AML-193 (cell line): ENCODE measurements around the gene ZIM2.
"Not testable (repeated sequence)": the region's sequence is repeated elsewhere in the genome, so short reads cannot be mapped to it uniquely, and the experiment has no call there.

Experiments
- DNase-seq, 2 experiments: peaks; one replicate each; lab custom pipeline; 2025; lab: John Stamatoyannopoulos, UW

The ZIM2 gene

DNA sequence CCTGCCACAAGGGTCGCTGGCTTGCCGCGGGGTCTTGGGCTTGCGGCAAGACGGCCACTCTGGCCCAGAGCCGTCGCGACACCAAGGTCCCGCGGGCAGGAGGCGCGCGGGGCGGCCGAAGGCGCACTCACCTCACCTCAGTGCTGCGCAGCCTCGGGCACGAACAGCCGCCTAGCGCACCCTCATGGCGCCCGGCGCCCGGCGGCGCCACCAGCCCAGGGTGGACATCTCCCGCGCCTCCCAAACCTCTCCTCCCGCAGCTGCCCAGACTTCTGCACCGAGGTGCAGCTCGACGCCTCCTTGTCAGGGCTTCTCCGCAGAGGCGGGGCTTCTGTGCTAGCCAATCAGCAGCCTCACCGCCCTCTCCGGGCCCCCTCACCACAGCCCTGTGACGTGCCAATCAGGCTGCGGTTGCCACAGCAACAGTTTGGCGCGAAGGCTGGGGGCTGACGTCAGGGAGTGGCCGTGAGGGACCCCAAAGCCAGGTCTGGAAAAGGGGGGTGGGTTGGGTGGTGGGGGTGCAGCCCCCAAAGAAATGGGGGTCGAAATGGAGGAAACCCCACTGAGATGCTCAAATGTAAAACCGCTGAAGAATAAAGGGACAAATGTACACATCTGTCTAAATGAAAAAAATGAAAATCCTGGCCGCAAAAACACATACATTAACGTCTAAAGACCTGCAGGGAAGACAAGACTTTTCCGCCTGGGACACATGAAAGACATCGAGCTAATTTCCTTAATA lies at the start of gene ZIM2, which contains the start of gene PEG3:
ZIM2 (minus strand) TSS at position 276 of the 742 bp plus-strand sequence. CDS start 16,449 bp downstream, outside the sequence.
PEG3 (minus strand) TSS at position 276 of the 742 bp plus-strand sequence. CDS start 16,071 bp downstream, outside the sequence.
- no peak for DNase-seq

GRCh38 chr19:56885173-56885985 lies 44.9 kb upstream of the ZIM2 start:
- no peak for DNase-seq

- DNase-seq, result no peak
Observed at GRCh38 chr19:56884441-56884840, 43.9 kb upstream of the ZIM2 start.

- no peak for DNase-seq
Observed at GRCh38 chr19:56880592-56881190, 40.2 kb upstream of the ZIM2 start.

GRCh38 chr19:56877069-56877715 lies 36.7 kb upstream of the ZIM2 start:
- DNase-seq, result no peak

DNA sequence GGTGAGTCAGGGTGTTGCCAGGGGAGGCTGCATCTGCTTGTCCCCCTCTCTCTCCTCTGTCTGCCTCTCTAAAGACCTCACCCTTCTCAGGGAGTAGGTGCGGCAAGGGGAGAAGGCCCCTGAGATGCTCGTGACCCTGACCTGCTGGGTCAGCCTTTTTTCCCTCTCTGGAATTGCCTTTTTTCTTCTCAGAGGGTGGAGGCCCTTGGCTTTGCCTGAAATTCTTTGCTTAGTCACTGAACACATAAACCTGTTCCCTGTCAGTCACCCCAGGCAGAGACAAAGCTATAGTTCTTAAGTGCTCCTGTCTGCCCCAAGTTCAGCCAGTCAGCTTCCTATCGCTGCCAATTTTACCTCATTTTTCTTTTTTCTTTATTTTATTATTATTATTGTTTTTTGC lies 35.2 kb upstream of the ZIM2 start:
- DNase-seq, result no peak

- DNase-seq, result no peak
Observed at GRCh38 chr19:56874530-56874929, 34.0 kb upstream of the ZIM2 start.

- DNase-seq, result no peak
Observed at GRCh38 chr19:56873493-56873892, 33.0 kb upstream of the ZIM2 start.

- DNase-seq, result no peak
Observed at GRCh38 chr19:56869886-56870285, 29.4 kb upstream of the ZIM2 start.

DNA sequence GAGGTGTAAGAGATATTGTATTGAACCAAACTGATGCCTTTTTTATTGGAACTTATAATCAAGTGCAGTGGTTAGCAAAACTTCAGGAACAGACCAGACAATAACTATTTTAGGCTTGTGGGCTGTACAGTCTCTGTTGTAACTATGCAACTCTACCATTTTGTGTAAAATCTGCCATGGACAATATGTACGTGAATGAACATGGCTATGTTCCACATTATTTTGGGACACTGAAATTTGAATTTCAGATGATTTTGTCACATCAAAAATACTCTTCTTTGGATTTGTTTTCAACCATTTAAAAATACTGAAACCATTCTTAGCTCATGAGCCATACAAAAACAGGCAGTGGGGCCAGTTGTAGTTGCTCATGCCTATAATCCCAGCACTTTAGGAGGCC lies 27.9 kb upstream of the ZIM2 start:
- no peak for DNase-seq

DNA sequence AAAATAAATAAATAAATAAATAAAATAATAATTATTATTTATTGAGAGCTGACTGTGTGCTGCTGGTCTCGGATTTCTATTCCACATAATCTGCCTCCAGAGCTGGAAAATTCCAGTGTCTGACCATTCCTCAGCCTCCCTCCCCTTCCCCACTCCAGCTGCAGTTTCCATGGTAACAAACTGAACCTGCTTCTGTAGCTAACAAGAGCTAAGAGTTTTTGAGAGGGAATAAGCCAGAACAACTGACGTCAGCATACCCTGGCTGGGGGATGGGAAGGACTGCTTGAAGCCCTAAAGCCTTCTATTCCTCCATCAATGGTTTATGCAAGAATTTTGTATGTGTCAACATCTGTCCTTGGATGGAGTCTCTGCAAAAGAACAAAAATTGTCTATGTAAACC lies 26.0 kb upstream of the ZIM2 start:
- DNase-seq, result no peak

- DNase-seq, result no peak
Observed at GRCh38 chr19:56864443-56865125, 24.1 kb upstream of the ZIM2 start.

DNA sequence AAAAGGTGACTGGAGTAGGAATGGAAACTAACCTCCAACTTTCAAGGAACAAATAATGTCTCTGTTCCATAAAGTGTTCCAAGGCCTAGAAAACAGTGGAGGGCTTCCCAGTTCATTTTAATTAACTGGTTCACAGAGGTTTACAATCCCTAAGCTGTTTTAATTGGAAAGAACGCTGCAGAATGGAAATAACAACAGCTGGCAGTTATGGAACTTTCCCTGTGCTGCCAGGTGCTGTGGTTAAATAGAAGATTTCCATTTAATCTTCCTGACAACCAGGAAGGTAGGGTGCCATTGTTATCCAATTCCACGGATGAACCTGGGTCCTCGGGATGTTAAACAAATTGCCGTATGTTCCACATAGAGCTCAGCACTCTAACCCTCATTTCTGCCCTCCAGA lies 22.2 kb upstream of the ZIM2 start:
- DNase-seq, result no peak

GRCh38 chr19:56860409-56860808 lies 19.9 kb upstream of the ZIM2 start:
- not testable (repeated sequence) for DNase-seq

DNA sequence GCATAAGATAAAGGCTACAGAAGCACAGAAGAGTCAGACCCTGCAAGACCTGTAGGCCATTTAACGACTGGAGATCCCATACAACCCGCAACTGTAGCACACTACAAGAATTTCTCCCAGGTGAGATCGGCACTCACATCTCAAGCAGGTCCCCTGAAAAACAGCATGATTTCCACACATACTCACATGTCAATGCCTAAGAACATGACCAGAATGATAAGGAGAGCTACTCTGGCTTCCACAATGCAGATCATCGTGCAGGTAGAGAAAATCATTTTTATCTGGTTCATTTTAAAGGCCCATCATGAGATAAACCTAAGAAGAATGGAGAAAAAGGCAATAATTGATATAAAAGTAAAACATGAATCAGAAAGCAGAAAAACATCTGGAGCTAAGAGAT lies 17.5 kb upstream of the ZIM2 start:
- no peak for DNase-seq

DNA sequence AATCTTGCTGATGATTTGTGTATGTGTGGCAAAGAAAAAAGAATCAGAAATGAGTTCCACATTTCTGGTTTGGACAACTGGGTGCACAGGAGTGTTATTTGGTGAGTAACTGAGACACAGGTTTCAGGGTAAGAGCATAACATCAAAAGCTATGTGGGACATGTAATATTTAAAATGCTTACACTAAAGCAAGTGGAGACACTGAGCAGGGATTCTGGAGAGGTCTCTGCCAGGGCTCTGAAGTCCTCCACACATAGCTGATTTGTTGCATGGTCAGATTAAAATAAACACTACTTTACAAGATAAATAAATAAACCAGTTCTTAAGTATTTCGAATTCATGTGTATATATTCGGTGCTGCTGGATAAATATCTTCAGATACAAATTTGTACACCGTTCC lies 16.3 kb upstream of the ZIM2 start:
- DNase-seq, result no peak

DNA sequence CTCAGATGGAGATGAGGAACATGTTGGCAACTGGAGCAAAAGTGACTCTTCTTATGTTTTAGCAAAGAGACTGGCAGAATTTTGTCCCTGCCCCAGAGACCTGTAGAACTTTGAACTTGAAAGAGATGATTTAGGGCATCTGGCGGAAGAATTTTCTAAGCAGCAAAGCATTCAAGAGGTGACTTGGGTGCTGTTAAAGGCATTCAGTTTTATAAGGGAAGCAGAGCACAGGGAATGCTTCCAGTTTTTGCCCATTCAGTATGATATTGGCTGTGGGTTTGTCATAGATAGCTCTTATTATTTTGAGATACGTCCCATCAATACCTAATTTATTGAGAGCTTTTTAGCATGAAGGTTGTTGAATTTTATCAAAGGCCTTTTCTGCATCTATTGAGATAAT lies 11.8 kb upstream of the ZIM2 start:
- not testable (repeated sequence) for DNase-seq

DNA sequence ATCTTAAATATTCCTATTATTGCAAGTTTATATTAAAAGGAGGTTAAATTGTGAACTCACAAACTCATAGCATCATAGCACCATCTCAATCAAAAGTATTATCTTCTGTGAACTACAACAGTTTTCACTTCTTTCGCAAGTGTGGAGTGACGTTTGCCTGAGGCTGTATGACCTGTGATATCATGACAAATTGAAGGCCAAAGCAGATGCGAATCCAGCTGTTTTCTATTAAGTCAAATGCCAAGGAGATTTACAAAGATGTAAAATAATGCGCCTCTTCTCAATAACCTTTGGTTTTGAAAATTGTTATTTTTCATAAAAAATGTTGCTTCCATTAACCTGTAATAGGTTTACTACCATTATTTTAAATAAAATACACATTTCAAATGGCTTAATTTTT lies 7.6 kb upstream of the ZIM2 start:
- no peak for DNase-seq

DNA sequence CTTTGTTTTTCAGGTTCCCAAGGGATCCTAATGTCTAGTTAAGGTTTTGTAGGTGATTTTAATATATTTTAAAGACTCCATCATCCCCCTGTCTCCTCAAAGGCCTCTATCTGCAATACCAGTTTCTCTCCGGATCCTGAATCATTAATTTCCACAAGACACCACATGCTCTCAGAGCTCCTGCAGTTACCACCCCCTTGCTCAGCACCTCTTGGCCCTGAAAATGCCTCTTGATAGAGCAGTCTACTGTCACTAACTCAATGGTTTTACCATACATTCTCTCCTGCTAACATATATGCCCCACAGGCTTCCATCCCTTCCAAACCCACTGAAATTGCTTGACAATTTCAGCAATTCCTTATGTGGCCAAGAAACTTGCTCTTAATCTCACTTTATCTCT lies 1.9 kb upstream of the ZIM2 start:
- no peak for DNase-seq

DNA sequence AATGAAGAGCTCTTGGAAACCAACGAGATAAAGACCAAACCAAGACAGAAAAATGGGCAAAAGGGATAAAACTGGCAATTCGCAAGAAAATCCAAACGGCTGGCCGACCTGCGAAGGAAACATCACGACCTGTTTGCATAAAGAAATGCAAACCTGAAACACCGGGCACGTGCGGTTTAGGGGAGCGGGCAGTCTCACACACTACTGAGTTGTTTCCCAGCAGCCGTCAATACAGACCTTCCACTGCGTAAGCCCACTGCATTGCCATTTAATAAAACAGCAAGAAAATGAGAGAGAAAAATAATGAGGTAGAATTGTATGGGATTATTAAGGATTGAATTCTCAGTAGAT lies 642 bp upstream of the ZIM2 start:
- DNase-seq, result no peak

GRCh38 chr19:56839652-56840450 lies 675 bp downstream of the ZIM2 start:
- DNase-seq, result no peak
